ENCODE results near the gene NTN3.

NTN3 gene

DNA sequence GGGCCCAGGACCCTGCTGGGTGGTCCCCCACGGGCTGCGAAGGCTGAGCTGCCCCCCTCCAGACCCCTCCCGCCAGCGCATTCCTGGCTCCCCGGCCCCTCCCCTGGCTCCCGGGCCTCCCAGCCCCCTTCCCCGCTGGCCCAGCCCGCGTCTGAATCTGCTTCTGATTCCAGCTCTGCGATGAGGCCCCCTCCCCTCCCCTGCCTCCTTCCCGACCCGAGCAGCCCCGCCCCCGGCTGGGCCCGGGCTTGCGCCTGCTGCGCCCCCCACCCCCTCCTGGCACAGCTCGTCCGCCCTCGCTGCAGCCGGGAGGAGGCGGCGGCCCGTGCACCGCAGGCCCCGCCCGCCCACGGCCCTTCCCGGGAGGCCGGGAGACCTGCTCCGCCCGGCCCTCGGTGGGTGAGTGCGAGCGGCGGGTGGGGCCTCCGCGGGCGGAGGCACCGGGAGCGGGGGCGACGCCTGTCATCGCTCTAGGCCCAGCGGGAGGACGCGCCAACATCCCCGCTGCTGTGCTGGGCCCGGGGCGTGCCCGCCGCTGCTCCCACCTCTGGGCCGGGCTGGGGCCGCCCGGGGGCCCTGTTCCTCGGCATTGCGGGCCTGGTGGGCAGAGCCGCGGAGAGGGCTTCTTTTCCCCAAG is at the start of gene NTN3:
TSS of gene NTN3 (plus strand) at position 282 of the 637 bp plus-strand sequence. CDS start 405 bp downstream, outside the sequence.
- Histone ChIP-seq H3K4me3 (ENCODE audit: low read length) (peak within 1 kb of the TSS; percentile 27), H3K4me1 (ENCODE audit: control insufficient read depth, low read depth, low read length) (peaks cover 9% of the 10 kb centered on the region), H3K36me3 (ENCODE audit: control insufficient read depth, low read depth, low read length) (no peaks in the 10 kb centered on the region), H3K27me3 (ENCODE audit: control insufficient read depth, insufficient read depth, low read length) (peaks cover 70% of the 10 kb centered on the region), H3K9ac (ENCODE audit: low read length) (no peak within 1 kb of the TSS), H3K27ac (ENCODE audit: low read length) (no peak within 1 kb of the TSS), H3K9me3 (ENCODE audit: control insufficient read depth, low read depth, low read length) (no peaks in the 10 kb centered on the region)

DNA sequence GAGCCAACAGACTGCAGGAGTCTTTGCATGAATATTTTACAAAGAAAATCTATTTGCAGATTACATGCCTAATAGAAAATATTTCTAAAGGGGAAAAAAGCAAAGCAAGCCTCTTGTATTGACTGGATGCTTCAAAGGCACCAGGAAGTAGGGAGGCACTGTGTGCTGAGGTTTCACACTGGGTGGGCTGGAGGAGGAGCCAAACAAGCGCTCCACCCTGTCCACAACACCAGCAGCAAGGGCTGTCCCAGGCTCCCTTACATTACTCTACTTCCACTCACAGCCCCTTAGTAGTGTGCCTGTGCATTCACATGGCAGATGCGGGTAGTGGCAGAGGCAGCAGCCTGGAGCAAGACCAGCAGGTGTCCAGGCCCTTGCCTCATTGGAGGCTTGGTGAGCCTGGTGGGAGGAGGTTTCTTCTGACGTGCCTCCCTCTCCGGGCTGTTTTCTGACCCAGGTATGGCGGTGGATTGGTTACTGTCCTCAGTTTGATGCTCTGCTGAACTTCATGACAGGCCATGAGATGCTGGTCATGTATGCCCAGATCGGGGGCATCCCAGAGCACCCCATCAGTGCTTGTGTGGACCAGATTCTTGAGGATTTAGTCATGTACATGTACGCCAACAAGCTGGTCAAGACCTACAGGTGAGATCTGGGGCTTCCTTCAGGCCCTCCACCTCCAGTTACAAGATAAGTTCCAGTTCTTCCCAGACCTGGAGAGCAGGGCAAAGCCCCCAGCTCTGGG is 48.8 kb upstream of the NTN3 start:
- Histone ChIP-seq H3K36me3 (ENCODE audit: control insufficient read depth, low read depth, low read length) (no peaks in the 10 kb centered on the region), H3K4me3 (ENCODE audit: low read length) (no peak overlapping the region), H3K27ac (ENCODE audit: low read length) (no peak overlapping the region), H3K9me3 (ENCODE audit: control insufficient read depth, low read depth, low read length) (no peaks in the 10 kb centered on the region), H3K4me1 (ENCODE audit: control insufficient read depth, low read depth, low read length) (no peaks in the 10 kb centered on the region), H3K27me3 (ENCODE audit: control insufficient read depth, insufficient read depth, low read length) (peaks cover under 1% of the 10 kb centered on the region), H3K9ac (ENCODE audit: low read length) (no peak overlapping the region)

DNA sequence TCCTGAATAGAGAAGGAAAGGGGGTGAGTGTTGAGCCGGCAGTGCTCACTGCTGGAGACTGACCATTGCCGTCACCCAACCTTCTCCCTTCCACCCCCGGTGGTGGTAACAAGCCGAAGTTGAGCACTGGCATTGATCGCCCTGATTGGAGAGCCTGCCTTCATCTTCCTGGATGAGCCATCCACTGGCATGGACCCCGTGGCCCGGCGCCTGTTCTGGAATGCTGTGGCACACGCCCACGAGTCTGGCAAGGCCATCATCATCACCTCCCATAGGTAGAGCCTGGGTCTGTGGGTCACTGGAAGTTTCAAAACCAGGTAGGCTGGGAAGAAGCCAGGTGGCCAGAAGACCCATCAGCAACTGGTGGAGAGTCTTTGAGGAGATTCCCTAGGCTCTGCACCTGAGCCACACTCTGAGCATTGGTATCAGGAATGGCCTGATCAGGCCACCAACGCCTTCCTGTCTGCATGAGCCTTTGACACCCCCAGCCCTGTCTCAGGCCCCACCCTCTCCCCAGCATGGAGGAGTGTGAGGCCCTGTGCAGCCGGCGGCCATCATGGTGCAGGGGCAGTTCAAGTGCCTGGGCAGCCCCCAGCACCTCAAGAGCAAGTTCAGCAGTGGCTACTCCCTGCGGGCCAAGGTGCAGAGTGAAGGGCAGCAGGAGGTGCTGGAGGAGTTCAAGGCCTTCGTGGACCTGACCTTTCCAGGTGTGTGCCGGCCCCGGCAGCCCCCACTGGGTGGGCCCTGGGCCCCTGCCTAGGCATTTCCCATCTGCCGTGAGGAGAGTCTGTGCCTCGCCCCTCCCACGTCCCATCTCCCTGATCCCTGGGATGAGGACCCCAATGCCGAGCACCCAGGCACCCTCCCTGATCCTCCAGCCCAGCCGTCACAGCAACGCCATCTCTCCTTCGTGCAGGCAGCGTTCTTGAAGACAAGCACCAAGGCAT is 46.8 kb upstream of the NTN3 start:
- no peaks in the 10 kb centered on the region for H3K36me3 ChIP-seq (ENCODE audit: control insufficient read depth, low read depth, low read length)
- peaks cover 11% of the 10 kb centered on the region for H3K27me3 ChIP-seq (ENCODE audit: control insufficient read depth, insufficient read depth, low read length)
- no peak overlapping the region for H3K4me3 ChIP-seq (ENCODE audit: low read length)
- no peaks in the 10 kb centered on the region for H3K4me1 ChIP-seq (ENCODE audit: control insufficient read depth, low read depth, low read length)
- H3K9ac ChIP-seq (ENCODE audit: low read length) = no peak overlapping the region
- no peaks in the 10 kb centered on the region for H3K9me3 ChIP-seq (ENCODE audit: control insufficient read depth, low read depth, low read length)
- H3K27ac ChIP-seq (ENCODE audit: low read length) = no peak overlapping the region

DNA sequence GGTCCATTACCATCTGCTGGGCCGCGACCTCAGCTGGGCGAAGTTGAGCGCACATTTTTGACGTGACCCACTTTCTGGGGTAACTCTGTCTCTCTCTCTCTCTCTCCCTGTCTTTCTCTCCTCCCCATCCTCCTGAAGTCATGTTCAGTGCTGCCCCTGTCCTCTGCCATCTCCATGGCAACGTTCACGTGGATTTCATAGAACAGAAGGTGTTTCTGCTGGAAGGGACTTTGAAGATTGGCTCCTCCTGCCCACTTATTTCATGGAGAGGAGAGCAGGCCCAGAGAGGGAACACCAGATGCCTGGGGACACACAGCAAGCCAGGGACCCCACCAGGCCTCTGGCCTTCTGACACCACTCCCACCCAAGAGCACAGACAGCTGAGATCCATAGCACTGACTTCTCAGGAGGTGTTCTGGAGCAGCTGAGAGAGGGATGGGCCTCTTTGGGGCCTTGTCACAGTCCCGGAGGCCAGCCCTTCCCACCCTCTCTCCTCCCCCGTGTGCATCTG is 46.0 kb upstream of the NTN3 start:
- Histone ChIP-seq H3K27me3 (ENCODE audit: control insufficient read depth, insufficient read depth, low read length) (peaks cover 11% of the 10 kb centered on the region), H3K9me3 (ENCODE audit: control insufficient read depth, low read depth, low read length) (no peaks in the 10 kb centered on the region), H3K27ac (ENCODE audit: low read length) (no peak overlapping the region), H3K4me3 (ENCODE audit: low read length) (no peak overlapping the region), H3K36me3 (ENCODE audit: control insufficient read depth, low read depth, low read length) (no peaks in the 10 kb centered on the region), H3K9ac (ENCODE audit: low read length) (no peak overlapping the region), H3K4me1 (ENCODE audit: control insufficient read depth, low read depth, low read length) (peaks cover under 1% of the 10 kb centered on the region)

DNA sequence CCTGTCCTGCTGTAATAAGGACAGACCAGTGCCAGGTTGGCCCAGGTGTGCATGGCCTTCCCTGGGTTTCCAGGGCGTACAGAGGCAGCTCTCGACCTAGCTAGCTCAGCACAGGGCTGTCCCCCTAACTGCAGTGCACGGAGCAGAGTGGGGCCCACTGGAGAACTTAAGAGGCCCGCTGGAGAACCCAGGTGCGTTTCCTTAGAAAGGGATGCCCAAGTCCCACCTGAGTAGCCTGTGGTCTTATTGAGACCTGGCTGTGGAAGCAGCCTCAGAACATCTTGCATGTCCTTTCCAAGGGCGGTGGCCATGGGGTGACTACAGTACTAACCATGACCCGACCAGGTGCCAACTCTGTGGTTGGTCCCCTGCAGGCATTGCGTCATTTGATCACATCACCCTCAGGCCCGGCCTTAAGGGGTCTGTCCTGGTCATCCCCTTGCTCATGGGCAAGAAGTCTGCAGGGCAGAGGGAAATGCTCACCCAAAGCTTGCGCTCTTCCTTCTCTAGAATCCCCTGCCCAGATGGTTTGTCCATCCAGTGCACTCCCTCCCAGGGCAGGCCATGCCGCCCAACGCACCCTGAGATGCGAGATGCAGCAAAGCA is 45.2 kb upstream of the NTN3 start:
- Histone ChIP-seq H3K9ac (ENCODE audit: low read length) (no peak overlapping the region), H3K36me3 (ENCODE audit: control insufficient read depth, low read depth, low read length) (peaks cover 4% of the 10 kb centered on the region), H3K4me3 (ENCODE audit: low read length) (no peak overlapping the region), H3K27me3 (ENCODE audit: control insufficient read depth, insufficient read depth, low read length) (peaks cover 11% of the 10 kb centered on the region), H3K27ac (ENCODE audit: low read length) (no peak overlapping the region), H3K4me1 (ENCODE audit: control insufficient read depth, low read depth, low read length) (peaks cover 8% of the 10 kb centered on the region), H3K9me3 (ENCODE audit: control insufficient read depth, low read depth, low read length) (no peaks in the 10 kb centered on the region)

DNA sequence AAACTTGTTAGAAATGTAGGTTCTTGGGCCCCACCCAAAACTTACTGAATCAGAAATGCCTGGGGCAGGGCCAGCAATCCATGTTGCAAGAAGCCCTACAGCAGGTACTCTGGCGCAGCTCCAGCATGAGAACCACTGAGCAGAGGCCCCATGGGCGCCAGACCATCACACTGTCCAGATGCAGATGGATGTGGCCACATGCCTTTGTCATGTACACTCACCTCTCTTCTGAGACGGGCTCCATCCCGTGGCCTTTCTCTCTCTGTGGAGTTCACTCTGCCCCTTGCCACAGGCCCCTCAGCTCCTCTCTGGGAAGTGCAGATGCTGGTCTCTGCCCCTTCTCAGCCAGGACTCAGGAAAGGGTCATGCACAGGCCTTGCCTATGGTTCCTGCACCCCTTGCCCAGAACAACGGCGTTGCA is 44.1 kb upstream of the NTN3 start:
- Histone ChIP-seq H3K27ac (ENCODE audit: low read length) (no peak overlapping the region), H3K9me3 (ENCODE audit: control insufficient read depth, low read depth, low read length) (no peaks in the 10 kb centered on the region), H3K27me3 (ENCODE audit: control insufficient read depth, insufficient read depth, low read length) (peaks cover 11% of the 10 kb centered on the region), H3K36me3 (ENCODE audit: control insufficient read depth, low read depth, low read length) (peaks cover 8% of the 10 kb centered on the region), H3K4me3 (ENCODE audit: low read length) (no peak overlapping the region), H3K9ac (ENCODE audit: low read length) (no peak overlapping the region), H3K4me1 (ENCODE audit: control insufficient read depth, low read depth, low read length) (peaks cover 8% of the 10 kb centered on the region)

DNA sequence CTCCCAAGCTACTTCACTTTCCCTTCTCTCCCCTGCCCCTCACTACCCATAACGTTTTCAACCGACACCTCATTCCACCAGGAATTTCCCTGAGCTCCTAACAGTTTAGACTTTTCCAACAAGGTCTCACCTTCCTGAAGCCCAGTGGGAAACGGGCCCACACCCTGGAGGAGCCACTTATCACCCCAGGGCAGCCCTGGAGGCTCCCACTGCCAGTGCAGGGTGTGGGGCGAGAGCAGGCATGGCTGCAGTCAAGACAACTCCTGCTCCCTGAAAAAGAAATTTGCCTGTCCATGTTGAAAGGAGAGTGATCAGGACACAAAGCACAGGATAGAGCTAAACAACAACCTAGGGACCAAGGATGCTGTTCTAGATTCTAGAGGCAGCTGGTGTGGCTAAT is 43.6 kb upstream of the NTN3 start:
- Histone ChIP-seq H3K4me3 (ENCODE audit: low read length) (no peak overlapping the region), H3K4me1 (ENCODE audit: control insufficient read depth, low read depth, low read length) (peaks cover 8% of the 10 kb centered on the region), H3K27me3 (ENCODE audit: control insufficient read depth, insufficient read depth, low read length) (peaks cover 11% of the 10 kb centered on the region), H3K27ac (ENCODE audit: low read length) (no peak overlapping the region), H3K9ac (ENCODE audit: low read length) (no peak overlapping the region), H3K36me3 (ENCODE audit: control insufficient read depth, low read depth, low read length) (peaks cover 14% of the 10 kb centered on the region), H3K9me3 (ENCODE audit: control insufficient read depth, low read depth, low read length) (no peaks in the 10 kb centered on the region)

DNA sequence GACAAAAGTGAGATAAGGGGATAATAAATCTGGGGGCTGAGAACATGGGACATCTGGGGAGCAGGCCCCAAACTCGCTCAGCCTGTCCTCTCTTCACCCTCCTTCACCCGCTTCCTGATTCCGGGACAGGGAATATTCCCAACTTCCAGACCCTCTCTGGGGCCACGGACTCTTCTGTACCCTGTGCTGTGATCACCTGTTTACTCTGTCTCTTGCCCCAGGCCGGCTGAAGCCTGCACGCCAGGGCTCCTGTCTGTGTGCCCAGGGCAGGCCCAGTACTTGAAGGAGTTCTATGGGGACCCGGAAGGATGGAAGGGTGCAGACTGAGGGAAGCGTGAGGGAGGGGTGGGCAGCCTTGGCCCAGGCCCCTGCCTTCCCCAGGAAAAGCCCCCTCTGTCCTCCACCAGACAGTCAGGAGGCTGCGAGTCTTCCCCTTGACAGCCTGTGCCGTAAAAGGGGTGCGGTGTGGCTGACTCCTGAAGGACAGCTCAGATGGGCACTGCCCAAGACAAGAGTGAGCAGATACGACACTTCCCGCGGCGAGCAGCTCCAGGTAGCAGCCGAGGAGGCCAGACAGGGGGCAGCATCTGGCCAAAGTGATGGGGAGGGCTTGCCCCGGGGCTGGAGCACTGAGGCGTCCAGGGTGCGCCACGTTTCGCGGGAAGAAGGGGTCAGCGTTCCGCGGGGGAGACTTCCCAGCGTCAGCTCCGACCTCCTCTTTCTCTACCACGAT is 42.9 kb upstream of the NTN3 start:
- Histone ChIP-seq H3K27me3 (ENCODE audit: control insufficient read depth, insufficient read depth, low read length) (peaks cover 11% of the 10 kb centered on the region), H3K4me3 (ENCODE audit: low read length) (peak overlapping the region; percentile 60), H3K36me3 (ENCODE audit: control insufficient read depth, low read depth, low read length) (peaks cover 21% of the 10 kb centered on the region), H3K9me3 (ENCODE audit: control insufficient read depth, low read depth, low read length) (no peaks in the 10 kb centered on the region), H3K27ac (ENCODE audit: low read length) (no peak overlapping the region), H3K4me1 (ENCODE audit: control insufficient read depth, low read depth, low read length) (peaks cover 8% of the 10 kb centered on the region), H3K9ac (ENCODE audit: low read length) (peak overlapping the region; percentile 70)

DNA sequence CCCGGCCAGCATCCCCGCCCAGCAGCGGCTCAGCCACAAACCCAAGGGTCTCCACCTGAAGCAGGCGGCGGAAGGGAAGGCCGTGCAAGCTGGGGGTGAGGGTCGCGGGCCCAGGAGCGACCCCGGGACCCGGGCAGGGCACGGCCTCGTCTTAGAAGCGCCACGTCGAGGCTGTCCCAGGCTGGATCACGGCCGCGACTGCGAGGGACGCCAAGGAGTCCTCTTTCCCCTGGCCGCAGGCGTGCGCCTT is 42.4 kb upstream of the NTN3 start:
- Histone ChIP-seq H3K4me3 (ENCODE audit: low read length) (peak overlapping the region; percentile 60), H3K9ac (ENCODE audit: low read length) (peak overlapping the region; percentile 70), H3K27ac (ENCODE audit: low read length) (no peak overlapping the region), H3K27me3 (ENCODE audit: control insufficient read depth, insufficient read depth, low read length) (peaks cover 11% of the 10 kb centered on the region), H3K4me1 (ENCODE audit: control insufficient read depth, low read depth, low read length) (peaks cover 8% of the 10 kb centered on the region), H3K9me3 (ENCODE audit: control insufficient read depth, low read depth, low read length) (no peaks in the 10 kb centered on the region), H3K36me3 (ENCODE audit: control insufficient read depth, low read depth, low read length) (peaks cover 25% of the 10 kb centered on the region)

DNA sequence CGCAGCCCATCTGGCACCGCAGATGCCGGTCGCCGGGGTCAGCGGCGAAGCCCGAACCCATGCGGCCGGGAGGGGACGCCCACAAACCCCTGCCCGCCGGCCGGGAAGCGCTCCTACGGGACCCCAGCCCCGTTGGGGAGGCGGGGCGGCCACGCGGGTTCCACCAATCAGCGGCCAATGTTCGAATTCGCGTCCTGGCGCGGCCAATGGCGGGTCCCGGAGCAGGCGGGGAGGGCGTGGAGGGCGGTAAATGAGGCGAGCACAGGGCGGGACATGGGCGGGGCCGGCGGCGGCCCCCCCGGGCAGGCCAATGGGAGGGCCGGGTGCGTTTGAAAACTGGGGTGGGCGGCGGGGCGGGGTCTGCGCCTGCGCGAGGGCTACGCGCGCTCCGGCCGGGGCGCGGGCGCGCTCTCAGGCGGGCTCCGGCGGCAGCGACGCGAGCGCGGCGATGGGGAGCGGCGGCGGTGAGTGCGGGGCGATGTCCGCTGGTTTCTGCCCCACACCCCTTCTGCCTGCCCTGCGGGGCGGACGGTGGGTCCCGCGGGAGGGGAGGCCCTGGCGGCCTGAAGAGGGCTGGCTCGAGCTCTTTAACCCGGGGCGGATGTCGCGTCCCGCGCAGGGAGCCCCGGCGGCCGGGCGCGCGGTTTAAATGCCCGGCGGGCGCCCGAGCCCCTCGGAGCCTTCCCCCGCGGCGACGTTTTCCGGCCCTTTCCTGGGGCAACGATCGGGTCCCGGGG is 41.9 kb upstream of the NTN3 start, which contains the start of gene CCNF:
TSS of gene CCNF (plus strand) at position 414 of the 737 bp plus-strand sequence. CDS start at position 449, 35 bp downstream.
- H3K9me3 ChIP-seq (ENCODE audit: control insufficient read depth, low read depth, low read length) = no peaks in the 10 kb centered on the region

More for the DNA sequence above, 41.9 kb upstream of the NTN3 start, which contains the start of gene CCNF:
- Histone ChIP-seq H3K27ac (ENCODE audit: low read length) (no peak within 1 kb of the TSS), H3K36me3 (ENCODE audit: control insufficient read depth, low read depth, low read length) (peaks cover 28% of the 10 kb centered on the region), H3K27me3 (ENCODE audit: control insufficient read depth, insufficient read depth, low read length) (peaks cover 11% of the 10 kb centered on the region), H3K9ac (ENCODE audit: low read length) (peak within 1 kb of the TSS; percentile 74), H3K4me3 (ENCODE audit: low read length) (peak within 1 kb of the TSS; percentile 91), H3K4me1 (ENCODE audit: control insufficient read depth, low read depth, low read length) (peaks cover 8% of the 10 kb centered on the region)
